NCI-H524 treated with DMSO at 0.1 percent for 48 hours (cell line): Measurements from ENCODE around the gene TMEM179B.

Experiments used
- DNase-seq: peaks from one replicate; lab custom pipeline; 2025; lab: John Stamatoyannopoulos, UW

The TMEM179B gene

DNA sequence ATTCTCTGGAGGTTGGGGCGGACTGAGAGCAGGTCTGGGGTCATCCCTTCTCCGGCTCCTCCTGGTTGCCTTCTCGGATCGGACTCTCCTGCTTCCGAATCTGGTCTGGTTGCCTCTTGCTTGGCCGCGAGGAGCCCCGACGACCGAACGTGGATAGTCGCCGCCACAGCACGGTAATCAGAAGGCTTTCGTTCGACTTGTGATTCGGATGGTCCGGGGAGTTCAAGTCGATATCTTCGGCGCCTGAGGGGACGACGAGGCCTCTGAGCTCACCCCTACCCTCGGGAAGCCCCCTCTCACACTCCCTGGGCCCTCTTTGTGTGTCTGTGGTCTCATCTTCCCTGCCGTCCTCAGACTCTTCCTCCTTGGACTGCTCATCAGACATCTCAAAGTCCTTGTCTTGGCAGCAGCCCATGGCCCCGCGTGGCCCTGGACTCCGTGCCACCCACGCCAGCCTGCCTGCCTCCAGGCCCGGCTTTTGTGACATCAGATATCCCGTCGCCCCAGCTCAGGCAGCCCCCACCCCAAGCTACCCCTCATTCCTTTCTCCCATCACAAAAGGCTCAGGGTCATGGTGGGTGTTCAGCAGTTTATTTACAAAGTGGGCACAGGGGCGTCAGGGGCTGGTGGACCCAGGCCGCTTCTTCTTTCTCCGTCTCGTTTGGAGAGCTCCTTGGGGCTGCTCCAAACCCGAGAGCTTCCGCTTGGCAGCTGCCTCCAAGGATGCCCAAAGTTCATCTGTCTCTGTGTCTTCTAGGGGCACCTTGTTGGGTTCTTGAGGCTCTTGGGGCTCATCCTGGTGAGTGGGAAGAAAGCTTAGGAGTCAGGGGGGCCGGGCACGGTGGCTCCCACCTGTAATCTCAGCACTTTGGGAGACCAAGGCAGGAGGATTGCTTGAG, 45.4 kb downstream of the TMEM179B start, which contains the start of gene TEX54:
Gene TEX54, minus strand, starts transcription at position 506 of the 899 bp plus-strand sequence.
- no peak for DNase-seq

GRCh38 chr11:62835336-62835735, 48.1 kb downstream of the TMEM179B start:
- DNase-seq: no peak

- DNase-seq: peak; percentile 53
Measured at GRCh38 chr11:62839050-62839945, 52.1 kb downstream of the TMEM179B start, which contains the start of gene WDR74. Gene WDR74, minus strand, starts transcription at chr11:62839590. Its CDS starts 20 bp downstream, at chr11:62839570.
